ENCODE results near the gene FGGY. TPM values are rescaled to one million over a fixed set of nuclear protein-coding genes. Genes with fewer than 3 reads are reported as not detected.

FGGY gene
- total and polyA plus RNA-seq, 2 donors (not counting 1 experiment from before 2014, with no cell fraction given): 6.1 to 38.5 TPM

- intact Hi-C loops (cut with micrococcal nuclease): no loop called here
- no CpG with 5 or more reads among the region's 2 CpGs for WGBS (ENCODE audit: insufficient coverage)
Observed at GRCh38 chr1:59767119-59767518, 470.2 kb downstream of the FGGY start.

More at GRCh38 chr1:59767119-59767518, 470.2 kb downstream of the FGGY start:
- Histone ChIP-seq H3K9ac (ENCODE audit: low read length) (no peak overlapping the region), H3K36me3 (replicated peaks in 1 of 2; ENCODE audit: control extremely low read depth in 1 of 2, control insufficient read depth in 1 of 2, extremely low read depth in 1 of 2, insufficient read depth in 2 of 2, low read length in 1 of 2) (no peaks in the 10 kb centered on the region), H3K9me3 (ENCODE audit: control extremely low read depth in 1 of 3, control insufficient read depth in 2 of 3, insufficient read depth in 1 of 3, low read length in 2 of 3) (no peaks in the 10 kb centered on the region), H3K27ac (ENCODE audit: low read length in 2 of 2) (no peak overlapping the region), H3K4me2 (replicated peaks; ENCODE audit: low read depth, low read length, poor library complexity, severe bottlenecking) (no peak overlapping the region), H3K27me3 (replicated peaks in 1 of 4; ENCODE audit: control extremely low read depth in 1 of 4, control insufficient read depth in 3 of 4, insufficient read depth in 4 of 4, low read length in 3 of 4) (no peaks in the 10 kb centered on the region), H3K79me2 (ENCODE audit: control insufficient read depth, insufficient read depth, low read length) (no peaks in the 10 kb centered on the region), H2AFZ (ENCODE audit: insufficient read depth, low read depth, low read length, poor library complexity, severe bottlenecking) (no peak overlapping the region), H3K4me1 (ENCODE audit: control insufficient read depth in 2 of 2, insufficient read depth in 2 of 2, low read length in 2 of 2) (no peaks in the 10 kb centered on the region), H3K4me3 (ENCODE audit: control extremely low read depth in 1 of 5, extremely low read depth in 1 of 5, insufficient read depth in 1 of 5, low read depth in 2 of 5, low read length in 4 of 5) (no peak overlapping the region), H4K20me1 (ENCODE audit: control insufficient read depth, insufficient read depth, low read length, poor library complexity, severe bottlenecking) (no peaks in the 10 kb centered on the region)
- no peak for TF ChIP-seq EZH2 (IDR thresholded peaks at IDR 0.05; ENCODE audit: borderline replicate concordance, insufficient read depth, low read depth, low read length, poor library complexity, severe bottlenecking)
- no peak for TF ChIP-seq CTCF (IDR thresholded peaks at IDR 0.05)
- Mint-ChIP-seq H3K9me3 (ENCODE audit: insufficient read depth) (no peaks in the 10 kb centered on the region), H3K27ac (no peak overlapping the region), H3K4me3 (no peak overlapping the region), H3K27me3 (no peaks in the 10 kb centered on the region), H3K4me1 (peaks cover 2% of the 10 kb centered on the region)
- DNase-seq (no peak), ATAC-seq (ENCODE audit: low read depth) (no peak)
- ChIA-PET CTCF (interaction anchor here (2.3 kb wide), 1 partner anchor 8 kb away, joined by 11 read pairs; no protein-coding TSS in a partner anchor), POLR2A (no interaction called here)
